Glomerular endothelial cell (primary cell): Measurements from ENCODE around the gene PGLYRP2. TPM values are rescaled to one million over a fixed set of nuclear protein-coding genes. Genes with fewer than 3 reads are reported as not detected.

Experiments
- DNase-seq: peaks from one replicate; pipeline ENCODE4 v3.0.0-alpha.2; 2011; ENCODE audit warnings: low read depth, low spot score; ENCODE audit errors: extremely low read depth
- total RNA-seq: library from RNA; depleted of rRNA; stranded (reverse); fragments of >200 nt; gene quantifications from 2 replicates; pipeline ENCODE4 v1.2.3, GENCODE V29; 2015

PGLYRP2 gene
- total RNA-seq, 1 donor from 2014 or later: 0.29 TPM

DNA sequence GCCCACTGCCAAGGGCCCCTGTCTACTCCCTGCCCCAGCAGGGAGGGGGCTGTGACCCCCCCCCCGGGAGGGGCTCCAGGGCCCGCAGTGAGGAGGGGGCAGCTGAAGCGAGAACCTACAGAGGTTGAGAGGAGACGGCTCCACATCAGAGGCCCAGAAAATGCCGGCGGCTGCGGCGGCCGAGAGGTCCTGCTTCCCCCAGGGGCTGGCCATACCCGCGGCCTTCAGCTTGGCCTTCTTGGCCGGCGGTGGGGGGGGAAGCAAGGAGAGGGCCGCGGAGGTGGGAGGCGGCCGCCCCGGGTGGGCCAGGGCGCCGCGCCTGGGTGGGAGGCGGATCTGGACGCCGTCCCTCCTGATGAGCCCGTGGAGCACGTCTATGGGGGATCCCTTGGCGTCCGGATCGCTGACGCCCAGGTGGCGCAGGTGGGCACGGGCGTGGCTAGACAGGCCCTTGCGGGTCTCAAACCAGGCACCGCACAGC lies 51.3 kb downstream of the PGLYRP2 start:
- no peak for DNase-seq

DNA sequence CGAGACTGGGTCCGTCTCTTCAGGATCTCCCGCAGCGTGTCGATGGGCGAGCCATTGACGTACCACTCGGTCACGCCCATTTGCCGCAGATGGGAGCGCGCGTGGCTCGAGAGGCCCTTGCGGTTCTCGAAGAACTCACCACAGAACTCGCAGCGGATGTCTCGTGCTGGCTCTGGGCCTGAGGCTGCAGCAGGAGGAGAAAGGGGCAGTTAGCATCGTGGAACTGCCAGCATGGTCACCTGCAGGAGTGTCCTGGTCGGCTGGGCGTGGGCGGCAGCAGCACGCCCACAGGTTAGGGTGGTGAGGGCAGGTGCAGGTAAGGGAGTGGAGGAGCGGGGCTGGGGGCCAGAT lies 52.0 kb downstream of the PGLYRP2 start:
- no peak for DNase-seq

DNA sequence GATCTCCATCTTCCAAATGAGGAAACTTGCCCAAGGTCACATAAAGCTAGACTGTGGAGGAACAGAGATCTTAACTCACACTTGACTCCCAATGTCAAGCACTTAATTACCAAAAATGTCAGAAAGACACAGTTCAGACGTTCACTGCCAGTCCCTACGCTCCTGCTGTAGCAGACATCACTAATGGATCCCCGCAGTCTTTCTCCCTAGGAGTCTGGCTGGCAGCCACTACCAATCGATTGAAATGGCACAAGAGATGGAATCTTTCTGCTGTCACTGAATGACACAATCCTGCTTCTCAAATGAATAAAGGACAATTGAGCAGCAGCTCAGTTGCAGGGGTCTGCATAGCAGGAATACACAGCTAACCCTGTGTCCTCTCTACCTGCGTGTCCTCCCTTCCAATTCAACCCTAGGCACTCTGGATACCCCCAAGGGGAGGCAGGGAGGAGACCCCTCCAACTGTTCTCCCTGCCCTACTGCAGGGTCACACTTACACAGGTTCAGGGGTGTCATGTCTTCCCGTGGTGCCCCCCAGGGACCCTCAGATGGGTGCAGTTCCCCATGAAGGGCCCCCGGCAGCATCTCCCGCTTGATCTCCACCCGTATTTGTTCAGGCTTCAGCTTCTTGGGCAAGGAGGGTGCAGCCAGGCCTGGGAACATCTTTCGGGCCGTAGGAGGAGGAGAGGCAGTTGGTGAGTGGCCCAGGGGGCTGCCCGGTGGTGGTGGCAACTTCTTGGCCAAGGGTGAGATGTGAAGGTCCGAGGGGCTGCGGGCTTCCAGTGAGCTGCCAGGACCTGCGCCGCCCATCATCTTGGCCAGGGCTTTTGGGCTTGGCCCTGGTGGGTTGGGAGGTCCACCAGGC lies 52.6 kb downstream of the PGLYRP2 start:
- DNase-seq: no peak

DNA sequence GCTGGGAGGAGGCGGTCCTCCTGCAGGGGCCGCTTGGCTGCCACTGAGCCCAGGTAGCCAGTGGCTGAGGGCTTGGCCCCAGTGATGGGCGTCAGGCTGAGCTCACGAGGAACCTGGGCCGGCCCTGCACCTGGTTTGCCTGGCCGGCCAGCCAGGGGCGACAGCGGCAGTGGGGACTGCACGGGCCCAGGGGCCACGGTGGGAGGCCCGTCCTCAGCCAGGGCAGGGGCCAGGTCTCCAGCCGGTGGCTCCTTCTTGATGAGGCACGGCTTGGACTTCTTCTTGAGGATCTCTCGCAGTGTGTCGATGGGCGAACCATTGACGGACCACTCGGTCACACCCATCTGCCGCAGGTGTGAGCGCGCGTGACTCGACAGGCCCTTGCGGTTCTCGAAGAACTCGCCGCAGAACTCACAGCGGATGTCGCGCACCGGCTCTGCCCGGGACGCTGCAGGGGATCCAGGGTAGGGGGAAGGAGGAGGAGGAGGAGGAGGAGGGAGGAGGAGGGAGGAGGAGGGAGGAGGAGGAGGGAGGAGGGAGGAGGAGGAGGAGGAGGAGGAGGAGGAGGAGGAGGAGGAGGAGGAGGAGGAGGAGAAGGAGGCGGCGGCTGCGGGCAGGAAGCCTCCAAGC lies 53.9 kb downstream of the PGLYRP2 start:
- no peak for DNase-seq

DNA sequence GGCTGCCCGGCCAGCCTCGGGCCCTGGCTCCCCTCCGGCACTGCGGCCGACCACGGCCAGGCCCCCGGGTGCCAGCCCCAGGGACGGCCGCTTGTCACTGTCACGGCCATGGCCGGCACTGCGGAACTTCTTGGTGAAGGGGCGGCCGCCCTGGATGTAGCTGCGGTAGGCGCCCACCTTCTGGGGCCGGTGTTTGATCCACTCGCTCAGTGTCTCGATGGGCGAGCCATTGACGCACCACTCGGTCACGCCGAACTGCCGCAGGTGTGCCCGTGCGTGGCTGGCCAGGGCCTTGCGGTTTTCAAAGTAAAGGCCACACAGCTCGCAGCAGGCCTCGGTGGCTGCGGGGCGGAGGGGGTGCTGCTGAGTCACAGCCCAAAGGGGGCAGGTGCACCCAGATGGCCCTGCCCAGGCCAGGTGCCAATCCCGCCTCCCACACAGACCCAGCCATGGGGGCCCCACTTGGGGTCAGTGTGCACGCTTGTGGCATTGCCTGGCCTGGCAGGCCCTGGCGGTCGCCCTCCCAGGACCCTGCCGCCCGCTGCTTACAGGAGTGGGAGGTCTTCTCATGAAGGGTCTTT lies 54.5 kb downstream of the PGLYRP2 start:
- DNase-seq: no peak

DNA sequence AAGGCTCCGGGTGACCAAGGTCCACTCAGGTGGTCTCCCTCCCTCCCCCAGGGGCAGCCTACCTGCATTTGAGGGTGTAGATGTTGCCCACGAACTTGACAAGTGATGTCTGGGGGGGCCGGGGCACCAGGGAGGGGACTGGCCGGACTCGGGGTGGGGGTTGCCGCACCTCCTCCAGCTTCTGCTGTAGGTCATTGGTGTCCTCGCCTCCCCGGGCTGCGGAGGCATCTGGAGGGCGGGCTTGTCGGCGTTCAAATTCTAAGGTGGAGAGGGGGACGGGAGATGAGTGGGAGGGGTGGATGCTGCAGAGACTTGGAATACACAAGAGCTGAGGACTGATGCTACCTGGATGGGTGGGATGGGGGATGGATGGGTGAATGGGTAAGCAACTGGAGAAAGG lies 55.2 kb downstream of the PGLYRP2 start:
- DNase-seq: no peak

DNA sequence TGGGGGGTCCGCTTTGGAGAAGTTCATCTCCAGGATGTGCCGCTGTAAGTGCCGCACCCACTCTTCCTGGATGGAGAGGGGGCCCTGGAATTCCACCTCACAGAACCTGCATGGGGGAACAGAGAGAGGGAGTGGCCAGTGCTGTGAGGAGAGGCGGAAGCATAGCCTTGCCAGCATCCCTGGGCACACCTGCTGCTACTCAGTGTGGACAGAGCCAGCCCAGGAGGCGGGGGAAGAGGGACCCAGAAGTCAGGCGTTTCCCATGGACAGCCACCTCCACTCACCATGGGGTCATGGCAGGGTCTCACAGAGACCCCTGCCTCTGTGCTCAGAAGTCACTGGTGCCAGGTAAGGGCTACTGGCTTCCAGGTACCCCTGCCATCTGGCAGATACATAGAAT lies 56.2 kb downstream of the PGLYRP2 start:
- no peak for DNase-seq

DNA sequence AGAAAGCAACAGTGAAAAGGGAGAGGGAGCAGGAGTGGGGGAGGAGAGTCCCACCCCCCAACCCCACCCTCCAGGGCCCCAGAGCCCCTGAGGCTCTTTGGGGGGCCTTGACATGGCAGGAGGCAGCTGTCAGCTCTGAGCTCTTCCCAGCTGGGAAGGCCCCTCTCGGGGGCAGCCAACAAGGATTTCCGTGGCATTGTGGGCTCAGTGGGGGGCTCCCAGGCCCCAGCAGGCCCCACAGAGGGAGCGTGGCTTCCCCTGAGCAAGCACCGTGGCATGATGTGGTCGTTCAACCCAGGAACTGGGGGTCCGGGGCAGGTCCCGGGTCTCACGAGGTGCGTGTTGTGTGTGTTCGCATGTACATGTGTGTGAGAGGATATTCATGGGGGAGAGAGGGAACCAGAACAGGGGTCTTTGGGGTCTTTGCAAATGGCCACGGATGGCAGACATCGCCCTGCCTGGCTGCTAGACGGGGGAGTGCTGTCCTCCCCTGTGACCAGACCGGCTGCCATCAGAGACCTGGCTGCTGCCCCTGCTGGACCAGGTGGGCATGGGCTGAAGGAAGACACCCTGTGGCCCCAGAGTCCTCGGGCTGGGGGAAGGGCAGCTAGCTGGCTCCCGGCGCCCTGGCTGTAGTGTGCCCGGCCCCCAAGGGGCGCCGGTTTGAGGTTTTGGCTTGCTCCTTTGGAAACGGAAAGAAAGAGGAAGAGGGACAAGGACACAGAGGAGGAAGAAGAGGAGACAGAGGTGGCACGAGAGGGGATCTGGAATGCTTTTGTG lies 56.8 kb downstream of the PGLYRP2 start:
- no peak for DNase-seq

DNA sequence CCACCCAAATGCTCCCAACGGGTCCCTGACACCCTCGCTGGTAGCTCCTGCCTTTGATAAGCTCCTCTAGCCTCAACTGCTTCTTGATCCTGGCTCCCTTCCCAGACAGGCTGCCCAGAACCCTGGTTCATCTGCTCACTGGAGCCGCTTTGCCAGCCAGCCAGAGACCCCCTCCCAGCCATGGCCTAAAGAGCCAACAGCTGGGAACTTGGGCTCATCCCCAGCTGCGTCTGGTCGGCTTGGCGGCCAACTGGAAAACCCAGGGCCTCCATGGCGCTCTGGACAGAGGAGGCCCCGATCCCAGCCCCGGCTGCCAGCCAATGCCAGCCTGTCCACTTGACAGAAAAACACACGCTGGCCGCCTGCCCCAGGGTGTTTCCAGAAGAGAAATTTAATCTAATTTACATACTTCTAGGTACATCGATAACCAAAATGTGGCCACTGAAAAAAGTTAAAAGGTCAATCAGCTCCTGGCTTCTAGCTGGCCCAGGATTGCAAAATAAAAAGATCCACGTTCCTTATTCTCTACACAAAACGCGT lies 57.5 kb downstream of the PGLYRP2 start:
- no peak for DNase-seq

DNA sequence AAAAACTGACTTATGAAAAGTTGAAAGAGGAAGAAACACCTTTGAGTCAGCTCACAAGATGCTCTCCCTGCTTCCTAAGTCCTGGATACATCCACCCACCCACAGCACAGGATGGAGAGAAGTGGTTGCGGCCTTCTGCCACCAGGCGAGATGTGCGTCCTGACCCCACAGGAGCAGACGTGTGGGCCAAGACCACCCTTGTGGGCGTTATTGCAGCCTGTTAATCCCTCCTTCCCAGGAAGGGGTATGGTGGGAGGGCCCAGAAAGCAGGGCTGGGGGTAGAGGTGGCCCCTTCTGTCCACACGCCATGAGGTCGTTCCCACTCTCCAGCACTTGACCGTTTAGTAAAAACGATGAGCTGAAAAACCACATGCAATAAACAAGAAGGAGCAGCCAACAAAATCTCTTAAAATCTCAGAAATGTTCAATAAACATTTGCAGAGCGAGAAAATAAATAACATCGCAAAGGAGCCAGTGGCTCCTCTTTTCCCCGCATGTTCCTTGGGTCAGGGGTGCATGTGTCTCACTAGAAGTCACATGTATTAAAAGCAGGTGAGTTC lies 58.1 kb downstream of the PGLYRP2 start:
- DNase-seq: no peak

DNA sequence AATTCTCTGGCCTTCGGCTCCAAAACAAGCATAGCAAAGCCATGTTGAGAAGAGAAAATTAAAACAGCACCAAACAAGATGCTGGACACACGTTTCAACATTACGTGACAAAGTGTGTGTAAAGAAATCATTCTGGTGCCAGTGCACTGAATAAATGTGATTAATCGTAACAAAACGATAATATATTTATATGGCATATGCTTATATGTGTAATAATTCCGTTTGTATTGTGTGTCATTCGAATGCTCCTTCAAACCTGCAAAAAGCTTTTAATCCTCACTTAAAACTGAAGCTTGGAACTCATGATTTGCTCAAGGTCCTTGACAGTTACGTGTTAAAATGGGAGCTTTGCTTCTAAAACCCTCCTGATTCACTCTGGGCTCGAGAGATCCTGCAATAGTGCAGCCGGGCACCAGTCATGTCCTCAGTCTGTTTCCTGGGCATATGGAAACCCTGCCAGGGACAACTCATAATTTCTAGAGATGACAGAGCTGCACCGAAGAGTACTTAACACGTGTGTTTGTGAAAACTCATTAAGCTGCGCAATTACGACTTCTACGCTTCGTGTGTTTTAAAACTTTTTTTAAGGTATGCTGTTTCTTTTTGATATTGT lies 59.8 kb downstream of the PGLYRP2 start:
- no peak for DNase-seq

Other genes starting within 250 kb of the PGLYRP2 start
- gene EPHX3, start 247.1 kb downstream of the PGLYRP2 start, total RNA-seq: not detected in 2 replicates
- 38.3 and 58.0 TPM in 2 replicates for gene BRD4, start 147.0 kb downstream of the PGLYRP2 start, total RNA-seq
- gene AKAP8, start 99.7 kb downstream of the PGLYRP2 start, total RNA-seq: 24.3 and 30.2 TPM in 2 replicates
- 67.7 and 106 TPM in 2 replicates for gene AKAP8L, start 60.5 kb downstream of the PGLYRP2 start, total RNA-seq
- gene WIZ, start 29.5 kb downstream of the PGLYRP2 start, total RNA-seq: 59.6 and 84.4 TPM in 2 replicates
- 18.1 and 18.6 TPM in 2 replicates for gene RASAL3, start 15.0 kb downstream of the PGLYRP2 start, total RNA-seq
- gene CYP4F22, start 29.0 kb upstream of the PGLYRP2 start, total RNA-seq: 0.06 TPM in 1 of 2 replicates, not detected in the other
- gene CYP4F8, start 135.7 kb upstream of the PGLYRP2 start, total RNA-seq: not detected in 2 replicates
- gene CYP4F3, start 161.4 kb upstream of the PGLYRP2 start, total RNA-seq: not detected in 2 replicates
- gene CYP4F12, start 193.6 kb upstream of the PGLYRP2 start, total RNA-seq: not detected in 2 replicates
- gene OR10H2, start 248.5 kb upstream of the PGLYRP2 start, total RNA-seq: not detected in 2 replicates